Nephron progenitor cell (in vitro differentiated cells): ENCODE results near the gene TTLL5.
A peak's percentile ranks its signal among the peaks of the same experiment; 100 is the strongest.

Experiments used
- DNase-seq: peaks from one replicate; pipeline ENCODE4 v3.0.0; 2021
- H3K27ac Mint-ChIP-seq: 2 replicates; pipeline ENCODE4 v1.8.0; 2021; ENCODE audit warnings: mild to moderate bottlenecking, moderate library complexity, mixed read lengths
- H3K27me3 Mint-ChIP-seq: 2 replicates; pipeline ENCODE4 v1.8.0; 2021; ENCODE audit warnings: mild to moderate bottlenecking, low read depth, mixed read lengths; ENCODE audit not compliant: poor library complexity
- H3K36me3 Mint-ChIP-seq: 2 replicates; pipeline ENCODE4 v1.8.0; 2021; ENCODE audit warnings: low read depth, mixed read lengths
- H3K4me1 Mint-ChIP-seq: 2 replicates; pipeline ENCODE4 v1.8.0; 2021; ENCODE audit warnings: mixed read lengths
- H3K4me3 Mint-ChIP-seq: 2 replicates; pipeline ENCODE4 v1.8.0; 2021; ENCODE audit warnings: mild to moderate bottlenecking, moderate library complexity, mixed read lengths
- H3K9me3 Mint-ChIP-seq: 2 replicates; pipeline ENCODE4 v1.8.0; 2021; ENCODE audit warnings: mild to moderate bottlenecking, moderate library complexity, mixed read lengths
- CTCF ChIP-seq: fragments of 200-600 bp; sonication (generic); IDR thresholded peaks from 2 replicates; pipeline ENCODE4 v1.5.0; 2021; ENCODE audit warnings: antibody characterized with exemption

TTLL5 gene, protein sequence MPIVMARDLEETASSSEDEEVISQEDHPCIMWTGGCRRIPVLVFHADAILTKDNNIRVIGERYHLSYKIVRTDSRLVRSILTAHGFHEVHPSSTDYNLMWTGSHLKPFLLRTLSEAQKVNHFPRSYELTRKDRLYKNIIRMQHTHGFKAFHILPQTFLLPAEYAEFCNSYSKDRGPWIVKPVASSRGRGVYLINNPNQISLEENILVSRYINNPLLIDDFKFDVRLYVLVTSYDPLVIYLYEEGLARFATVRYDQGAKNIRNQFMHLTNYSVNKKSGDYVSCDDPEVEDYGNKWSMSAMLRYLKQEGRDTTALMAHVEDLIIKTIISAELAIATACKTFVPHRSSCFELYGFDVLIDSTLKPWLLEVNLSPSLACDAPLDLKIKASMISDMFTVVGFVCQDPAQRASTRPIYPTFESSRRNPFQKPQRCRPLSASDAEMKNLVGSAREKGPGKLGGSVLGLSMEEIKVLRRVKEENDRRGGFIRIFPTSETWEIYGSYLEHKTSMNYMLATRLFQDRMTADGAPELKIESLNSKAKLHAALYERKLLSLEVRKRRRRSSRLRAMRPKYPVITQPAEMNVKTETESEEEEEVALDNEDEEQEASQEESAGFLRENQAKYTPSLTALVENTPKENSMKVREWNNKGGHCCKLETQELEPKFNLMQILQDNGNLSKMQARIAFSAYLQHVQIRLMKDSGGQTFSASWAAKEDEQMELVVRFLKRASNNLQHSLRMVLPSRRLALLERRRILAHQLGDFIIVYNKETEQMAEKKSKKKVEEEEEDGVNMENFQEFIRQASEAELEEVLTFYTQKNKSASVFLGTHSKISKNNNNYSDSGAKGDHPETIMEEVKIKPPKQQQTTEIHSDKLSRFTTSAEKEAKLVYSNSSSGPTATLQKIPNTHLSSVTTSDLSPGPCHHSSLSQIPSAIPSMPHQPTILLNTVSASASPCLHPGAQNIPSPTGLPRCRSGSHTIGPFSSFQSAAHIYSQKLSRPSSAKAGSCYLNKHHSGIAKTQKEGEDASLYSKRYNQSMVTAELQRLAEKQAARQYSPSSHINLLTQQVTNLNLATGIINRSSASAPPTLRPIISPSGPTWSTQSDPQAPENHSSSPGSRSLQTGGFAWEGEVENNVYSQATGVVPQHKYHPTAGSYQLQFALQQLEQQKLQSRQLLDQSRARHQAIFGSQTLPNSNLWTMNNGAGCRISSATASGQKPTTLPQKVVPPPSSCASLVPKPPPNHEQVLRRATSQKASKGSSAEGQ (N-terminal part only)

DNA sequence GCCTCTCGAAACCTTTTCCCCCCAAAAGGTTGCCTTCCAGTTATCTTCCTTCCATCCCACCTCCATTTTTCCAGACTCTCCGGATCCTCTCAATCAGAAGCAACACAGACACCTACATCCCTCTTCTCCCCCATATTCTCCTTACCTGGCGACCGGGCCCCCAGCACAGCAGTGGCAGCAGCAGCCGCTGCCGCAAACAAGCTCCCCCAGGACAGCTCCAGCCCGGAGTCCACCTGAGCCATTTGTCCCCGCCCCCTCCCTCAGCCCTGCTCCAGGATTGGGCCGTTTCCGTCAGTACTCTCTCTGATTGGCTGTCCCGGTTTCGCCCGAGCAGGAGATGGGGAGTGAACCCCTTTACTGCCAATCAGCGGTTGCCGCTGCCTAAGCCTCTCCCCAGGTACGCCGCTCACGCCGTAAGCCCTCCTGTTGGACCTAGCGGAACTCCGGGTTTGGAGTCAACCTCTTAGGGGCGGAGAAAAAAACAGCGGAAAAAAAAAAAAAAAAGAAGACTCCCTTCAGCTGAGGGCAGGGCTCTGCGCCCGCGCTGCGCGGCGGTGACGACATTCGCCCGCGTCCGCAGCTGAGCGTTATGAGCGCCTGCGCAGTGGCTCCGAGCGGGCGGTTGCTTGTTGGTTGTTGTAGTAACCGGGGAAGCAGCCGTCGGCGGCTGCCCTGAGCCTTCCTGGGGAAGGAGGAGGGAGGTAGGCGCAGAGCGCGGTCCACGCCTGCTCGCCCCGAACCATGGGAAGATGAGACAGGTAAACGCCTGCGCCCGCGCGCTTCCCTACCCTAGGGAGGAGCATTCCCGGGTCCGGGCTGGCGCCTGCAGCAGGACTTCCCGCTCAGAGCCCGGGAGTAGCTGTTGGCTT, at the start of gene TTLL5, which contains the start of gene ERG28:
TTLL5 (plus strand) TSS at position 617 of the 869 bp plus-strand sequence. CDS start 1,904 bp downstream, outside the sequence.
ERG28 (minus strand) TSS at position 247 of the 869 bp plus-strand sequence. CDS start 3,374 bp downstream, outside the sequence.
- TF ChIP-seq CTCF: no peak
- Mint-ChIP-seq H3K4me3 (peak within 1 kb of the TSS; percentile 99), H3K4me1 (peaks cover 37% of the 10 kb centered on the region), H3K36me3 (no peaks in the 10 kb centered on the region), H3K9me3 (no peaks in the 10 kb centered on the region), H3K27ac (peak within 1 kb of the TSS; percentile 98), H3K27me3 (peaks cover 2% of the 10 kb centered on the region)
- DNase-seq: peak; percentile 95

DNA sequence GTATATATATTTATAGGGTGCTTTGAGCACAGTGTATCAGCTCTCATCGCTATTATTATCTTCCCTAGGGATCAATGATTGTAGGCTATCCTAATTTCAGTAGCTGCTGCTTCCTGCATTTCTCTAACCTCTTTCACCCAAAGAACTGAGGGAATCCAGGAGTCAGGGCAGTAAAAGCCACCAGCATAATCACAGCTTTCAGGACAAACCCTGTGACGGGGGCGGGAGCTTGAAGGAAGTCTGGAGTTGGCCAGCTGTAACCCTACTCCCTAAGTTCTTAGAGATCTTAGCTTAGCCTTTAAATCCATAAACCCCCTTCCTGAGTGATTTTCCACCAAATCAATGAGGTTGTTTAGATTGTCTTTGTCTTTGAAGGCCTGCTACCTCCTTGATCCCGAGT, 48.9 kb upstream of the TTLL5 start:
- no peak overlapping the region for H3K4me3 Mint-ChIP-seq
- TF ChIP-seq CTCF: no peak
- peaks cover 4% of the 10 kb centered on the region for H3K27me3 Mint-ChIP-seq
- DNase-seq: peak; percentile 10
- H3K9me3 Mint-ChIP-seq: peaks cover 35% of the 10 kb centered on the region
- no peaks in the 10 kb centered on the region for H3K36me3 Mint-ChIP-seq
- no peak overlapping the region for H3K27ac Mint-ChIP-seq
- peaks cover 28% of the 10 kb centered on the region for H3K4me1 Mint-ChIP-seq

GRCh38 chr14:75614179-75614578, 46.9 kb upstream of the TTLL5 start:
- H3K27me3 Mint-ChIP-seq: peaks cover 4% of the 10 kb centered on the region
- no peak overlapping the region for H3K27ac Mint-ChIP-seq
- peaks cover 19% of the 10 kb centered on the region for H3K9me3 Mint-ChIP-seq
- no peak for DNase-seq
- H3K36me3 Mint-ChIP-seq: no peaks in the 10 kb centered on the region
- no peak for TF ChIP-seq CTCF
- H3K4me3 Mint-ChIP-seq: no peak overlapping the region
- H3K4me1 Mint-ChIP-seq: peaks cover 28% of the 10 kb centered on the region

DNA sequence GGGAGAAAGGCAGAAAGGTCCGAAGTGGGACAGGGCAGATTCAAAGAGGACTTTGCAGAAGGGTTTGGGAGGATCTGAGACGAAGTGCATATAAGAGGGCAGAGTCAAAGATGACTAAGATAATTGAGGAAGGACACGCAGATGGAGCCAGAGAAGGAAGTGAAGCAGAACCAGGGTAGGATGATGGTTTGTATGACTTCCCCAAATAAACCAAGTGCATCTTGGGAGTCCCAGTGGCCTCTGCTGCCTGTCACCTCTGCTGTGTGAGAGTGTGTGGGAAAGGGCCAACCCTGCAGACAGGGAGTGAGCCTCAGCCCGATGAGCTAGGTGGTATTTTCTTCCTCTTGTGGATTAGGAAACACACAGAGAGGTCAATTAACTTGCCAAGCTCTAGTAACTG, 45.8 kb upstream of the TTLL5 start:
- H3K27me3 Mint-ChIP-seq: peaks cover 5% of the 10 kb centered on the region
- H3K4me1 Mint-ChIP-seq: peaks cover 19% of the 10 kb centered on the region
- peaks cover 19% of the 10 kb centered on the region for H3K9me3 Mint-ChIP-seq
- TF ChIP-seq CTCF: no peak
- no peaks in the 10 kb centered on the region for H3K36me3 Mint-ChIP-seq
- no peak for DNase-seq
- no peak overlapping the region for H3K4me3 Mint-ChIP-seq
- peak overlapping the region; percentile 73 for H3K27ac Mint-ChIP-seq

- peaks cover 5% of the 10 kb centered on the region for H3K9me3 Mint-ChIP-seq
- H3K27ac Mint-ChIP-seq: no peak overlapping the region
Measured at GRCh38 chr14:75619548-75619947, 41.5 kb upstream of the TTLL5 start.

More at GRCh38 chr14:75619548-75619947, 41.5 kb upstream of the TTLL5 start:
- no peak for DNase-seq
- Mint-ChIP-seq H3K4me1 (no peaks in the 10 kb centered on the region), H3K27me3 (peaks cover 5% of the 10 kb centered on the region), H3K36me3 (no peaks in the 10 kb centered on the region), H3K4me3 (no peak overlapping the region)
- TF ChIP-seq CTCF: no peak
